Right lobe of liver (tissue), 6 donors: ENCODE data around the gene C2CD3. TPM values are rescaled to one million over a fixed set of nuclear protein-coding genes. Genes with fewer than 3 reads are reported as not detected.

Experiments used
- ATAC-seq, 4 donors: fragments of 200-7000 bp; cut with Tn5 transposase; one replicate each; pipeline ENCODE4 v1.9.1; 2020; ENCODE audit warnings: mild to moderate bottlenecking in 4 of 4, moderate library complexity in 4 of 4
- DNase-seq, 3 donors: peaks; one replicate each; pipeline ENCODE4 v3.0.0-alpha.2; 2020
- H3K27ac ChIP-seq, 3 donors: fragments of 200-600 bp; one replicate each; pipeline ENCODE4 v1.8.0; 2022
- H3K27me3 ChIP-seq, 2 donors: fragments of 200-600 bp; one replicate each; pipeline ENCODE4 v1.8.0; 2022
- H3K36me3 ChIP-seq, 4 donors: fragments of 200-600 bp; sonication (generic) in 1 of 4; one replicate each; pipeline versions ENCODE4 v1.5.1 to v1.8.0; 2017 to 2022; ENCODE audit warnings: control low read depth in 1 of 4
- H3K4me1 ChIP-seq, 4 donors: fragments of 200-600 bp; sonication (generic) in 1 of 4; one replicate each; pipeline versions ENCODE4 v1.5.1 to v1.8.0; 2017 to 2022; ENCODE audit warnings: control low read depth in 1 of 4
- H3K4me3 ChIP-seq, 3 donors: fragments of 200-600 bp; one replicate each; pipeline ENCODE4 v1.8.0; 2022
- H3K9me3 ChIP-seq, 4 donors: fragments of 200-600 bp; sonication (generic) in 1 of 4; one replicate each; pipeline versions ENCODE4 v1.5.1 to v1.8.0; 2017 to 2022; ENCODE audit warnings: control low read depth in 1 of 4
- POLR2A ChIP-seq: fragments of 450-650 bp; IDR thresholded peaks from one replicate; pipeline ENCODE4 v1.6.1; 2017; ENCODE audit warnings: antibody characterized with exemption, mild to moderate bottlenecking
- WGBS: methylation state at CpG from one replicate; pipeline ENCODE4 v1.1.6; 2018; ENCODE audit warnings: low coverage, low lambda C conversion rate; ENCODE audit not compliant: insufficient coverage; ENCODE audit errors: missing lambda C conversion rate; 5-methylcytosine and 5-hydroxymethylcytosine counted together
- intact Hi-C, 2 donors: fragments of 100-400 bp; cut with DNase I; formaldehyde crosslinking; loops; one replicate each; pipeline versions ENCODE4 v1.11.2 to v1.14.1; 2022
- total RNA-seq, 6 experiments: library from RNA; depleted of rRNA in 2 of 6; stranded (reverse); fragments of >200 nt in 2 of 6; fragmentation: NEBNext Ultra II Directional in 3 of 6; extraction: Animal tissue kit (Norgen Biotek cat#: 25700) in 3 of 6; gene quantifications; one replicate each; pipeline versions ENCODE4 v1.1.0 to v1.2.4, GENCODE V29; 2016 to 2023
- TF ChIP-seq, protein P1 (sequence below), 4 donors: fragments of 200-600 bp in 3 of 4; fragments of 450-650 bp in 1 of 4; IDR thresholded peaks; one replicate each; pipeline versions ENCODE4 v1.5.1 to v1.8.0; 2016 to 2022; ENCODE audit warnings: antibody characterized with exemption in 4 of 4, mild to moderate bottlenecking in 2 of 4
- donor health status: DM: no; HTN: yes; CAD: no.
- donor health status: DM: no; HTN: no; CAD: no.
- donor health status: DM: no; HTN: no; CAD: no.
- donor health status: DM: no; HTN: yes; CAD: no.
- donor health status: DM: no; HTN: yes; CAD: no.

Gene C2CD3
- total RNA-seq, 6 experiments from 2014 or later: 4.8 to 9.6 (median 7.4) TPM

DNA sequence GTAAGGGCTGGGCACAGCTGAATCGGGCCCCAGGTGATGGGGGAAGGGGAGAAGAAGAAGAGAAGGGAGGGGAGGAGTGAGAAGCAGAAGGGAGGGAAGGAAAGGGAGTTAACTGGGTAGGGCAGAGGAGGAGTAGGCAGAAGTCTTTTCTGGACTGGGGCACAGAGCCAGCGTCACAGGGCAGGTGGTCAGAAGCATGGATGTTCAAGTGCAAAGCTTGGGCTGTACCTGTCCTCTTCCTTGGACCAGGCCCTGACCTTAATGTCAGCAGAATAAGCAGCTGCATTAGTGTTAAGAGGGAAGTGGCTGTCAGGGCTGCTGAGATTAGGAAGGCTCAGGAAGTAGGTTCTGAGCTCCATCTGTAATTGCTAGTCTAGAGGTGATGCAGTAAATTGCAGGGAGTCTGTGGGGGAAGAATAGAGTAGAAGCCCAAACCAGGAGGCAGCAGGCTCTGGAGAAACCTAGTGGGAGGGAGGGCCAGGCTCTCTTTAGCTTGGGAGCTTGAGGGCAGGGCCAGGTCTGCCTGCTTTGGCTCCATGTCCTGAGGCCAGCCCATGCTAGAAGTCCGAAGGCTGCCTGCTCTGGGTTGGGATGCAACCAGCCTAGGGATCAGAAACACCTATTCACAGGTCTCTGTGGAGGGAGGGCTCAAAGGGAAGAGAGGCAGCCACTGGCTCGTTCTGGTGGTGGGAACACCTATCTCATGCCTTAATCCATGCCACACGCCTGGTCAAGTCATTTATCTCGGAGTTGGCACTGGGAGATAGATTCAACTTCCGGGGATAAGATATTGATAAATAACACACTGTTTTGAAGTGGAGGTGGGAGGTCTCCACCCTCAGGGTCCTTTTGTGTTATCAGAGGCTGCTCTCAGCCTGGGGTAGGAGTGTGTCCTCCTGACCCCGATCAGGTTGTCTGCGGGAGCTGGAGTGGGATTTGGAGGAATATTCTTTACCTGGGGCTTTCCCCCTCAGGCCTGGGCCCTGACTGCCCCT, 160.2 kb downstream of the C2CD3 start:
- 94% methylated on average over 3 of the region's 9 CpGs for WGBS
- DNase-seq: peak in 1 of 3 donors; percentile 19
- intact Hi-C loops: no loop called here
- Histone ChIP-seq H3K4me3 (no peak overlapping the region), H3K36me3 (no peaks in the 10 kb centered on the region), H3K27me3 (no peaks in the 10 kb centered on the region), H3K27ac (no peak overlapping the region), H3K4me1 (peaks cover 0 to 4% (median 0%) of the 10 kb centered on the region in 4 donors), H3K9me3 (no peaks in the 10 kb centered on the region)
- ATAC-seq: no peak
- no peak for TF ChIP-seq POLR2A

DNA sequence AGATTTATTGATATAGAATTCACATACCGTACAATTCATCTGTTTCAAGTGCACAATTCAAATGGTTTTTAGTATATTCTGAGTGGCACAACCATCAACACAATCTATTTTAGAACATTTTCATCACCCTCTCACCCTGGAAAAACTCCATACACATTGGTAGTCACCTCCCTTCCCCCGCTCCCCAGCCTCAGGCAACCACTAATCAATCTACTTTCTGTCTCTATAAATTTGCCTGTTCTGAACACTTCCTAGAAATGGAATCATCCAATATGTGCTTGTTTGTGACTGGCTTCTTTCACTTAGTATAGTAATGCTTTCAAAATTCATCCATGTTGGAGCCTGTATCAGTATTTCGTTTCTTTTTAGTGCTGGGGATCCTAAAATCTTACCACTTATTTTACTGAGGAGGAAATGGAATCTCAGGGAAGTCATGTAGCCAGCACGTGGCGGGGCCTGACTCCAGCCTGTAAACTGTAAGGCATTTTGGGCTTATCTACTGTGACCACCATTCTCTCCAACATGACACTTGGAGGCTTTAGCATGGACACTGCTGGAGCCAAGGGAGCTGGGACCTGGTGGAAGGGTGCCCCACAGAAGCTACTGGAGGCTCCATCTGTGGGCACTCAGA, 161.0 kb downstream of the C2CD3 start:
- Histone ChIP-seq H3K4me1 (peaks cover 0 to 4% (median 0%) of the 10 kb centered on the region in 4 donors), H3K9me3 (no peaks in the 10 kb centered on the region), H3K27ac (no peak overlapping the region), H3K4me3 (no peak overlapping the region), H3K36me3 (no peaks in the 10 kb centered on the region), H3K27me3 (no peaks in the 10 kb centered on the region)
- intact Hi-C loops: no loop called here
- no peak for ATAC-seq
- 90% methylated on average over 5 of the region's 5 CpGs for WGBS
- no peak for DNase-seq
- TF ChIP-seq, protein P1, sequence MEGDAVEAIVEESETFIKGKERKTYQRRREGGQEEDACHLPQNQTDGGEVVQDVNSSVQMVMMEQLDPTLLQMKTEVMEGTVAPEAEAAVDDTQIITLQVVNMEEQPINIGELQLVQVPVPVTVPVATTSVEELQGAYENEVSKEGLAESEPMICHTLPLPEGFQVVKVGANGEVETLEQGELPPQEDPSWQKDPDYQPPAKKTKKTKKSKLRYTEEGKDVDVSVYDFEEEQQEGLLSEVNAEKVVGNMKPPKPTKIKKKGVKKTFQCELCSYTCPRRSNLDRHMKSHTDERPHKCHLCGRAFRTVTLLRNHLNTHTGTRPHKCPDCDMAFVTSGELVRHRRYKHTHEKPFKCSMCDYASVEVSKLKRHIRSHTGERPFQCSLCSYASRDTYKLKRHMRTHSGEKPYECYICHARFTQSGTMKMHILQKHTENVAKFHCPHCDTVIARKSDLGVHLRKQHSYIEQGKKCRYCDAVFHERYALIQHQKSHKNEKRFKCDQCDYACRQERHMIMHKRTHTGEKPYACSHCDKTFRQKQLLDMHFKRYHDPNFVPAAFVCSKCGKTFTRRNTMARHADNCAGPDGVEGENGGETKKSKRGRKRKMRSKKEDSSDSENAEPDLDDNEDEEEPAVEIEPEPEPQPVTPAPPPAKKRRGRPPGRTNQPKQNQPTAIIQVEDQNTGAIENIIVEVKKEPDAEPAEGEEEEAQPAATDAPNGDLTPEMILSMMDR (IDR thresholded peaks at IDR 0.05): no peak
- TF ChIP-seq POLR2A: no peak

DNA sequence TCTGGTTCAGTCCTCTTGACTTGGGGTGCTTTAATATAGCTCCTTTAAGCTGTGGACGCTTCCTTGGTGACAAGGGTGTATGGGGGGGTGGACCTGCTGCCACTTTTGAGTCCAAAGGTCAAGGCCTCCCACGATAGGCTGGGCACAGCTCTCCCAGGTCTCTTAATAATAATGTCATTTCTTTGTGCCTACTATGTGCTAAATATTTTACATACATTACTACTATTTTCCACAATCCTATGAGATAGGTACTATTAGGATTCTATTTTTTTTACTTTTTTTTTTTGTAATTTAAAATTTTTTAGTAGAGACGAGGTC, 161.6 kb downstream of the C2CD3 start:
- Histone ChIP-seq H3K4me3 (no peak overlapping the region), H3K36me3 (no peaks in the 10 kb centered on the region), H3K4me1 (peaks cover 0 to 4% (median 0%) of the 10 kb centered on the region in 4 donors), H3K9me3 (no peaks in the 10 kb centered on the region), H3K27ac (no peak overlapping the region), H3K27me3 (no peaks in the 10 kb centered on the region)
- 88% methylated on average over 1 of the region's 3 CpGs for WGBS
- ATAC-seq (no peak), DNase-seq (no peak)
- TF ChIP-seq, protein P1 (IDR thresholded peaks at IDR 0.05): no peak
- TF ChIP-seq POLR2A: no peak
- intact Hi-C loops: no loop called here

DNA sequence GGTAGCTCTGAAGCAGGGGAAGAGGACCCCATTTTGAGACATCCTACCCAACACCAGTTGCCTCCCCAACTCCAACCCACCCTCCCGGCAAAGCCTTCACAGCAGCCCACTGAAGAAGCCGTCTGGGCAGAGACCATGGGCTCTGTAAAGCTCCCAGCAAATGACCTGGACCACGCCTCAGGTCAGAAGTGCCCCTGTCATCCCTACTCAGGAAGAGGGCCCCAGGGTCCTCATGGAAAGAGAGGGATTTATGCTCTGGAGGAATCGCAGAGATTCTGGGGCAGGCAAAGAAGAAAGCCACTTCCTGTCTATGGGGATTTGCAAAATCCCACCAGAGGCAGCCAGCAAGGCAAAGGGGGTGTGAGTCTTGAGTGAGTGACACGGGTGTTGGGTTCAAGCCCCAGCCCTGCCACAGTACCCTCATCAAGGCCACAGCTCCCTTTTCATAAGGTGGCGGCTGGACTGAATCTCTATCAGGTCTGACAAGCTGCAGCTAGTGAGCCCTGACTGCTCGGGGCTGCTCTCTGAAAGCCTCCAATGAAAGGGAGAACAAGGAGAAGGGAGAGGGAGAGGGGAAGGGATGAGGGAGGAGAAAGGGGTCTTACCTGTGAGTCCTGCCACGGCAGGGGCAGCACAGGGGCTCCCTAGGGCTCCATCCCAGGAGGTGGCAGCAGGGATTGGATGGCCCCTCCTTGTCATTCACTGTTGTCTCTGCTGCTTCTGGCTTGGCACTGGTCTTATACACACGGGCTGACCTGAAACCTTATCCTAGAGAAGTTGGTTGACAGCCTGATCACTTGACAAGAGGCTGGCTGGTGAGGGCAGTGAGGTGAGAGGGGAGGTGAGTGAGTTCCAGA, 162.2 kb downstream of the C2CD3 start, which contains the start of gene UCP3:
UCP3 (minus strand) TSS at position 713 of the 857 bp plus-strand sequence. CDS start 2,043 bp downstream, outside the sequence.
- H3K27me3 ChIP-seq: no peaks in the 10 kb centered on the region
- ATAC-seq: no peak
- no peak for TF ChIP-seq POLR2A
- TF ChIP-seq, protein P1 (IDR thresholded peaks at IDR 0.05): no peak
- H3K4me1 ChIP-seq: peaks cover 0 to 4% (median 0%) of the 10 kb centered on the region in 4 donors
- intact Hi-C loops: no loop called here
- H3K36me3 ChIP-seq: no peaks in the 10 kb centered on the region
- no peak within 1 kb of the TSS for H3K27ac ChIP-seq
- H3K9me3 ChIP-seq: no peaks in the 10 kb centered on the region
- no peak within 1 kb of the TSS for H3K4me3 ChIP-seq
- 46% methylated on average over 2 of the region's 9 CpGs for WGBS
- DNase-seq: no peak
